K562 (cell line): ENCODE measurements around the gene RILP. TPM values are rescaled to one million over a fixed set of nuclear protein-coding genes. Genes with fewer than 3 reads are reported as not detected.

Experiments
- ARID2 ChIP-seq: fragments of 450-650 bp; IDR thresholded peaks from 2 replicates; pipeline ENCODE4 v1.6.1; 2017; ENCODE audit warnings: antibody characterized with exemption, mild to moderate bottlenecking
- ARNT ChIP-seq, 2 experiments: fragments of 450-650 bp; IDR thresholded peaks; 2 replicates each; pipeline ENCODE4 v1.6.1; 2016; ENCODE audit warnings: mild to moderate bottlenecking in 1 of 2
- CBFA2T3 ChIP-seq: fragments of 450-650 bp; IDR thresholded peaks from 2 replicates; pipeline ENCODE4 v1.6.1; 2017
- CREB5 ChIP-seq: fragments of 250-450 bp; sonication (Bioruptor Pico); IDR thresholded peaks from 2 replicates; pipeline ENCODE4 v1.5.0; 2020; ENCODE audit warnings: mild to moderate bottlenecking
- FOXA3 ChIP-seq, 2 experiments: fragments of 450-650 bp in 1 of 2; sonication (generic) in 1 of 2; formaldehyde crosslinking; IDR thresholded peaks in 1 of 2; conservative IDR thresholded peaks in 1 of 2; 2 replicates each; pipeline versions ENCODE4 v1.4.0 to v1.8.0; 2020 to 2022; ENCODE audit warnings: mild to moderate bottlenecking in 2 of 2, missing genetic modification reagents in 1 of 2
- GABPB1 ChIP-seq: sonication (generic); formaldehyde crosslinking; IDR thresholded peaks from 2 replicates; pipeline ENCODE4 v1.8.0; 2022; ENCODE audit warnings: mild to moderate bottlenecking, missing genetic modification reagents
- GTF2F1 ChIP-seq: IDR thresholded peaks from 2 replicates; pipeline ENCODE4 v1.6.1; 2011; ENCODE audit warnings: low read depth, low read length, improper control_type of control experiment
- HCFC1 ChIP-seq: IDR thresholded peaks from 2 replicates; pipeline ENCODE4 v1.6.1; 2012; ENCODE audit warnings: low read depth, low read length, improper control_type of control experiment
- MIER1 ChIP-seq: fragments of 450-650 bp; IDR thresholded peaks from 2 replicates; pipeline ENCODE4 v1.6.1; 2016; ENCODE audit warnings: antibody characterized with exemption, mild to moderate bottlenecking, low read depth
- NEUROD1 ChIP-seq: fragments of 150-350 bp; IDR thresholded peaks from 2 replicates; pipeline ENCODE4 v1.6.1; 2014; ENCODE audit warnings: borderline replicate concordance, low read length, low read depth; ENCODE audit not compliant: partially characterized antibody
- NFRKB ChIP-seq: fragments of 450-650 bp; IDR thresholded peaks from 2 replicates; pipeline ENCODE4 v1.6.1; 2016; ENCODE audit warnings: low read depth
- NRF1 ChIP-seq, 2 experiments: fragments of 450-650 bp; IDR thresholded peaks in 1 of 2; conservative IDR thresholded peaks in 1 of 2; 2 replicates each; pipeline ENCODE4 v1.6.1; 2014; ENCODE audit warnings: mild to moderate bottlenecking in 2 of 2
- POLR3A ChIP-seq: IDR thresholded peaks from 2 replicates; pipeline ENCODE4 v1.6.1; 2011; ENCODE audit warnings: borderline replicate concordance, mild to moderate bottlenecking, moderate library complexity; ENCODE audit not compliant: insufficient read length, insufficient read depth; ENCODE audit errors: extremely low read depth
- PRMT5 ChIP-seq: sonication (generic); formaldehyde crosslinking; IDR thresholded peaks from 2 replicates; pipeline ENCODE4 v1.5.0; 2020; ENCODE audit warnings: missing genetic modification reagents
- PRPF4 ChIP-seq: fragments of 200-400 bp; formaldehyde crosslinking; IDR thresholded peaks from one replicate; pipeline ENCODE4 v1.6.1; 2017; ENCODE audit warnings: low read length, low read depth, mild to moderate bottlenecking; ENCODE audit not compliant: insufficient read depth, poor library complexity, severe bottlenecking
- RNF219 ChIP-seq: fragments of 250-450 bp; sonication (Bioruptor Pico); IDR thresholded peaks from 2 replicates; pipeline ENCODE4 v1.5.0; 2022; ENCODE audit warnings: mild to moderate bottlenecking
- TAF15 ChIP-seq: fragments of 200-400 bp; formaldehyde crosslinking; IDR thresholded peaks from 2 replicates; pipeline ENCODE4 v1.6.1; 2017; ENCODE audit warnings: mild to moderate bottlenecking, low read depth, low read length, moderate library complexity
- TBP ChIP-seq: optimal IDR thresholded peaks from 2 replicates; pipeline ENCODE3; 2011; ENCODE audit warnings: low read depth, low read length, improper control_type of control experiment
- TGIF2 ChIP-seq: sonication (generic); formaldehyde crosslinking; IDR thresholded peaks from 2 replicates; pipeline ENCODE4 v1.8.1; 2022; ENCODE audit warnings: mild to moderate bottlenecking, missing genetic modification reagents, moderate library complexity
- ZBTB33 ChIP-seq: sonication (generic); formaldehyde crosslinking; IDR thresholded peaks from 2 replicates; pipeline ENCODE4 v1.8.1; 2023; ENCODE audit warnings: mild to moderate bottlenecking, missing genetic modification reagents
- ZC3H11A ChIP-seq: IDR thresholded peaks from 2 replicates; pipeline ENCODE4 v1.6.1; 2012; ENCODE audit warnings: low read depth, low read length, improper control_type of control experiment
- ZNF121 ChIP-seq: sonication (generic); formaldehyde crosslinking; conservative IDR thresholded peaks from 2 replicates; pipeline ENCODE4 v1.8.0; 2022; ENCODE audit warnings: missing genetic modification reagents
- ZNF316 ChIP-seq: fragments of 450-650 bp; IDR thresholded peaks from 2 replicates; pipeline ENCODE4 v1.6.1; 2016
- ZNF324 ChIP-seq: fragments of 250-450 bp; sonication (Bioruptor Pico); IDR thresholded peaks from 2 replicates; pipeline ENCODE4 v1.4.0; 2020; ENCODE audit warnings: mild to moderate bottlenecking
- ZNF766 ChIP-seq: fragments of 200-800 bp; sonication (Bioruptor generic); conservative IDR thresholded peaks from 2 replicates; pipeline ENCODE4 v1.6.1; 2016; ENCODE audit warnings: missing genetic modification characterization, missing compliant biosample characterization
- polyA plus RNA-seq, 8 experiments: library from polyadenylated mRNA; depleted of rRNA in 4 of 8; stranded (reverse) in 5 of 8; unstranded in 3 of 8; fragments of >200 nt; fragmentation: Nextera tagmentation in 2 of 8; fragmentation: Illumina TruSeq in 1 of 8; extraction: Ambion mirVana in 2 of 8; extraction: Trizol in 1 of 8; gene quantifications; 2 replicates each; pipeline versions ENCODE4 v1.2.1 to v1.2.3, GENCODE V29; 2011 to 2014; ENCODE audit warnings: inconsistent platforms in 1 of 8, missing spikeins in 1 of 8
- total RNA-seq, 7 experiments: library from RNA; depleted of rRNA in 6 of 7; stranded (reverse); fragments of >200 nt in 6 of 7; fragmentation: Illumina TruSeq in 2 of 7; extraction: Trizol in 2 of 7; gene quantifications; 2 replicates each; pipeline versions ENCODE4 v1.2.1 to v1.2.3, GENCODE V29; 2011 to 2021; ENCODE audit warnings: low replicate concordance in 1 of 7

Gene RILP
- total and polyA plus RNA-seq, 9 of the 15 experiments (the other 6 are each of a cell fraction or from before 2014, with no cell fraction given) = 0.75 to 54.9 (median 27.8) TPM

GRCh38 chr17:1649844-1650501 lies at the start of gene RILP (continued):
- TF ChIP-seq ARNT (IDR thresholded peaks at IDR 0.05) (no peak), PRMT5 (no peak), MIER1 (no peak), RNF219 (CRISPR knock-in tag) (no peak), NRF1 (conservative IDR thresholded peaks at IDR 0.05 in 1 of 2, IDR thresholded peaks at IDR 0.05 in 1 of 2) (peak in 1 of 2 experiments; percentile 11; a peak in 1 of 4 replicates), NEUROD1 (peak; percentile 64), CREB5 (CRISPR knock-in tag) (no peak), POLR3A (no peak), ZBTB33 (CRISPR knock-in tag) (no peak), ZNF316 (no peak), ARID2 (no peak), GABPB1 (CRISPR knock-in tag) (peak; percentile 53; the same call in 1 of the 2 replicates), PRPF4 (no peak), GTF2F1 (peak; percentile 63; the same call in 1 of the 2 replicates), ZNF121 (no peak), NFRKB (no peak; the same call in 1 of the 2 replicates), TAF15 (no peak), CBFA2T3 (peak; percentile 92), ZNF324 (CRISPR knock-in tag) (no peak), FOXA3 (CRISPR knock-in tag; conservative IDR thresholded peaks at IDR 0.05 in 1 of 2, IDR thresholded peaks at IDR 0.05 in 1 of 2) (peak in 1 of 2 experiments; percentile 36; a peak in 1 of 4 replicates), HCFC1 (no peak), ZC3H11A (no peak), TGIF2 (CRISPR knock-in tag) (no peak), TBP (no peak), ZNF766 (CRISPR knock-in tag) (peak; percentile 68; the same call in 1 of the 2 replicates)
